Smooth muscle cell (in vitro differentiated cells): Measurements from ENCODE around the gene ADD2. TPM values are rescaled to one million over a fixed set of nuclear protein-coding genes. Genes with fewer than 3 reads are reported as not detected.
"Not testable (repeated sequence)": the region's sequence is repeated elsewhere in the genome, so short reads cannot be mapped to it uniquely, and the experiment has no call there.

Source experiments
- DNase-seq: peaks from one replicate; lab custom pipeline; 2025; ENCODE audit not compliant: unreplicated experiment; lab: John Stamatoyannopoulos, UW
- H2AFZ ChIP-seq: fragments of 200-600 bp; sonication (generic); 2 replicates; pipeline ENCODE4 v1.6.0; 2016; ENCODE audit warnings: antibody characterized with exemption, low read depth, mild to moderate bottlenecking
- H3F3A ChIP-seq: fragments of 200-600 bp; sonication (generic); 2 replicates; pipeline ENCODE4 v1.6.0; 2017; ENCODE audit warnings: antibody characterized with exemption, low read depth
- H3K27ac ChIP-seq: fragments of 200-600 bp; sonication (generic); 2 replicates; pipeline ENCODE4 v1.5.1; 2016; ENCODE audit warnings: low read depth, mild to moderate bottlenecking
- H3K27me3 ChIP-seq: fragments of 200-600 bp; sonication (generic); 2 replicates; pipeline ENCODE4 v1.6.1; 2016; ENCODE audit warnings: low read depth, mild to moderate bottlenecking
- H3K36me3 ChIP-seq: fragments of 200-600 bp; sonication (generic); 2 replicates; pipeline ENCODE4 v1.5.1; 2016; ENCODE audit warnings: low read depth
- H3K4me1 ChIP-seq: fragments of 200-600 bp; sonication (generic); 2 replicates; pipeline ENCODE4 v1.5.1; 2016; ENCODE audit warnings: low read depth
- H3K4me2 ChIP-seq: fragments of 200-600 bp; sonication (generic); 2 replicates; pipeline ENCODE4 v1.6.0; 2016; ENCODE audit warnings: mild to moderate bottlenecking
- H3K4me3 ChIP-seq: fragments of 200-600 bp; sonication (generic); 2 replicates; pipeline ENCODE4 v1.5.1; 2016; ENCODE audit warnings: mild to moderate bottlenecking
- H3K79me2 ChIP-seq: fragments of 200-600 bp; sonication (generic); 2 replicates; pipeline ENCODE4 v1.6.0; 2016; ENCODE audit warnings: low read depth, mild to moderate bottlenecking
- H3K9ac ChIP-seq: fragments of 200-600 bp; sonication (generic); 2 replicates; pipeline ENCODE4 v1.6.0; 2016; ENCODE audit warnings: low read depth
- H3K9me3 ChIP-seq: fragments of 200-600 bp; sonication (generic); replicated peaks from 2 replicates; pipeline ENCODE4 v1.5.1; 2016; ENCODE audit warnings: low read depth
- H4K20me1 ChIP-seq: fragments of 200-600 bp; sonication (generic); 2 replicates; pipeline ENCODE4 v1.6.0; 2016; ENCODE audit warnings: low read depth
- WGBS: methylation state at CpG from one replicate; pipeline ENCODE4 v1.1.7; 2016; ENCODE audit warnings: low lambda C conversion rate; 5-methylcytosine and 5-hydroxymethylcytosine counted together
- polyA plus RNA-seq: library from polyadenylated mRNA; unstranded; fragments of >200 nt; fragmentation: Nextera tagmentation; extraction: Ambion mirVana; gene quantifications from 2 replicates; pipeline ENCODE4 v1.2.1, GENCODE V29; 2016
- total RNA-seq: library from RNA; depleted of rRNA; stranded (reverse); fragments of >200 nt; gene quantifications from 2 replicates; pipeline ENCODE4 v1.2.3, GENCODE V29; 2014
- TF ChIP-seq, protein P1 (sequence below): fragments of 200-600 bp; sonication (generic); IDR thresholded peaks from 2 replicates; pipeline ENCODE4 v1.5.1; 2017; ENCODE audit warnings: borderline replicate concordance, mild to moderate bottlenecking, antibody characterized with exemption; ENCODE audit not compliant: insufficient read depth, poor library complexity, severe bottlenecking

The ADD2 gene
- total and polyA plus RNA-seq, 2 experiments from 2014 or later, result 4.3 to 7.1 TPM

GRCh38 chr2:70744397-70744796 is 23.6 kb downstream of the ADD2 start:
- H3K36me3 ChIP-seq, result no peaks in the 10 kb centered on the region
- H3K27ac ChIP-seq, result no peak overlapping the region
- H2AFZ ChIP-seq, result no peak overlapping the region
- H3K9ac ChIP-seq, result no peak overlapping the region
- 92% methylated on average over 3 of the region's 3 CpGs for WGBS
- no peaks in the 10 kb centered on the region for H3K9me3 ChIP-seq
- H3K4me1 ChIP-seq, result peaks cover 14% of the 10 kb centered on the region
- no peak overlapping the region for H3K4me3 ChIP-seq
- no peaks in the 10 kb centered on the region for H4K20me1 ChIP-seq
- H3K4me2 ChIP-seq, result no peak overlapping the region
- DNase-seq, result no peak
- TF ChIP-seq, protein P1, sequence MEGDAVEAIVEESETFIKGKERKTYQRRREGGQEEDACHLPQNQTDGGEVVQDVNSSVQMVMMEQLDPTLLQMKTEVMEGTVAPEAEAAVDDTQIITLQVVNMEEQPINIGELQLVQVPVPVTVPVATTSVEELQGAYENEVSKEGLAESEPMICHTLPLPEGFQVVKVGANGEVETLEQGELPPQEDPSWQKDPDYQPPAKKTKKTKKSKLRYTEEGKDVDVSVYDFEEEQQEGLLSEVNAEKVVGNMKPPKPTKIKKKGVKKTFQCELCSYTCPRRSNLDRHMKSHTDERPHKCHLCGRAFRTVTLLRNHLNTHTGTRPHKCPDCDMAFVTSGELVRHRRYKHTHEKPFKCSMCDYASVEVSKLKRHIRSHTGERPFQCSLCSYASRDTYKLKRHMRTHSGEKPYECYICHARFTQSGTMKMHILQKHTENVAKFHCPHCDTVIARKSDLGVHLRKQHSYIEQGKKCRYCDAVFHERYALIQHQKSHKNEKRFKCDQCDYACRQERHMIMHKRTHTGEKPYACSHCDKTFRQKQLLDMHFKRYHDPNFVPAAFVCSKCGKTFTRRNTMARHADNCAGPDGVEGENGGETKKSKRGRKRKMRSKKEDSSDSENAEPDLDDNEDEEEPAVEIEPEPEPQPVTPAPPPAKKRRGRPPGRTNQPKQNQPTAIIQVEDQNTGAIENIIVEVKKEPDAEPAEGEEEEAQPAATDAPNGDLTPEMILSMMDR, result no peak
- no peaks in the 10 kb centered on the region for H3K79me2 ChIP-seq
- no peaks in the 10 kb centered on the region for H3K27me3 ChIP-seq
- H3F3A ChIP-seq, result no peaks in the 10 kb centered on the region

DNA sequence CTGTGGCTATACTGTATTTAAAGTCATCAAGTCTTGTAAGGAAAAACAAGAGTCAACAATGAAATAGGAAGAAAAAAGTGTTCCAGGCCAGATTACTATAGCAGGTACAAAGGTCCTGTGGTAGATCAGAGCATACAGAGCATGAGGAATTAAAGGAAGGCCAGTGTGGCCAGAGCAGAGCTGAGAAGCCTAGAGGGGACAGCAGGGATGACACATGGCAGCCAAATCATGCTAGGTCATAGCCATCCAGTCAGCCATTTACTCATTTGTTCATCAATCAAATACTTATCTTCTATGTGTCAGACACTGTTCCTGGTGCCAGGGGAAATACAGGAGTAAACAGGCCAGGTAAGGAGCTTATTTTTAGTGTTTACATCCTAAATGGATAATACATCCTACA is 24.3 kb downstream of the ADD2 start:
- TF ChIP-seq, protein P1, result no peak
- H3F3A ChIP-seq, result no peaks in the 10 kb centered on the region
- DNase-seq, result no peak
- no peak overlapping the region for H2AFZ ChIP-seq
- H3K4me1 ChIP-seq, result peaks cover 14% of the 10 kb centered on the region
- H3K79me2 ChIP-seq, result no peaks in the 10 kb centered on the region
- H3K4me3 ChIP-seq, result no peak overlapping the region
- H3K9ac ChIP-seq, result no peak overlapping the region
- no peaks in the 10 kb centered on the region for H4K20me1 ChIP-seq
- no peak overlapping the region for H3K4me2 ChIP-seq
- H3K9me3 ChIP-seq, result no peaks in the 10 kb centered on the region
- no peaks in the 10 kb centered on the region for H3K36me3 ChIP-seq
- H3K27ac ChIP-seq, result no peak overlapping the region
- no peaks in the 10 kb centered on the region for H3K27me3 ChIP-seq

DNA sequence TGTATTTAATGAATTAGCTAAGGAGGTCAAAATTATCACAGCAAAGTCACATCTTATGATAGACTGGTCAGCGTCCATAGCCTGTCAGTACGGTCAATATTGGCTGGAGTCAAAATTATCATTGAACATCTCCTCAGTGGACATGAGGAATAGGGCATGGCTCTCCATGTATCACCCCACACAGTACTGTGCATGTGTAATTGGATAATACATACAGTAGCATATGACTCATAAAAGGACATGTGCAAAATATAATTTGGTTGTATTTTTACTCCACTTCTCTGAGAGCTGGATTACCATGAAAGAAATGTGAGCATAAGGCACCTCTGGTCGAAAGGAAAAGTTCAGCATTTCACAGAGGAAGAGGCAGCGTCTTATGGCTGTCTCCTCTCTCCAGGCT is 24.9 kb downstream of the ADD2 start:
- Histone ChIP-seq H3F3A (no peaks in the 10 kb centered on the region), H3K4me2 (no peak overlapping the region), H3K36me3 (no peaks in the 10 kb centered on the region), H3K9ac (no peak overlapping the region), H3K4me3 (no peak overlapping the region), H3K4me1 (peaks cover 14% of the 10 kb centered on the region), H2AFZ (no peak overlapping the region), H3K79me2 (no peaks in the 10 kb centered on the region), H4K20me1 (no peaks in the 10 kb centered on the region), H3K9me3 (no peaks in the 10 kb centered on the region), H3K27ac (no peak overlapping the region), H3K27me3 (no peaks in the 10 kb centered on the region)
- TF ChIP-seq, protein P1, result no peak
- DNase-seq, result no peak
- 98% methylated on average over 4 of the region's 4 CpGs for WGBS

GRCh38 chr2:70739492-70739891 is 28.5 kb downstream of the ADD2 start:
- H3K9ac ChIP-seq, DNase-seq, H3K27ac ChIP-seq, H3K9me3 ChIP-seq, H3F3A ChIP-seq, H3K79me2 ChIP-seq, H4K20me1 ChIP-seq, H2AFZ ChIP-seq, H3K4me3 ChIP-seq, H3K4me2 ChIP-seq, H3K27me3 ChIP-seq, H3K36me3 ChIP-seq: not testable (repeated sequence)
- peaks cover 10% of the 10 kb centered on the region for H3K4me1 ChIP-seq
- 97% methylated on average over 1 of the region's 1 CpG for WGBS
